Ishikawa (cell line): ENCODE results near the gene TANC1.
A peak's percentile ranks its signal among the peaks of the same experiment; 100 is the strongest.

Experiments used
- CEBPB ChIP-seq: IDR thresholded peaks from 2 replicates; pipeline ENCODE4 v1.6.1; 2012
- CREB1 ChIP-seq: IDR thresholded peaks from 2 replicates; pipeline ENCODE4 v1.6.1; 2012; ENCODE audit warnings: low read depth
- EGR1 ChIP-seq: IDR thresholded peaks from 2 replicates; pipeline ENCODE4 v1.6.1; 2012
- EP300 ChIP-seq: IDR thresholded peaks from 2 replicates; pipeline ENCODE4 v1.6.1; 2012; ENCODE audit warnings: borderline replicate concordance
- FOXM1 ChIP-seq: IDR thresholded peaks from 2 replicates; pipeline ENCODE4 v1.6.1; 2012; ENCODE audit warnings: low read depth, borderline replicate concordance
- NFIC ChIP-seq: IDR thresholded peaks from 2 replicates; pipeline ENCODE4 v1.6.1; 2012
- RAD21 ChIP-seq: IDR thresholded peaks from 2 replicates; pipeline ENCODE4 v1.6.1; 2012; ENCODE audit warnings: low read depth
- TAF1 ChIP-seq: IDR thresholded peaks from 2 replicates; pipeline ENCODE4 v1.6.1; 2012; ENCODE audit warnings: low read depth, mild to moderate bottlenecking
- TCF12 ChIP-seq: IDR thresholded peaks from 2 replicates; pipeline ENCODE4 v1.6.1; 2012; ENCODE audit warnings: low read depth
- TEAD4 ChIP-seq: IDR thresholded peaks from 2 replicates; pipeline ENCODE4 v1.6.1; 2012
- YY1 ChIP-seq: IDR thresholded peaks from 2 replicates; pipeline ENCODE4 v1.6.1; 2012; ENCODE audit warnings: low read depth
- ZBTB7A ChIP-seq: IDR thresholded peaks from 2 replicates; pipeline ENCODE4 v1.6.1; 2012; ENCODE audit warnings: low read depth
- TF ChIP-seq, protein P1 (sequence below): IDR thresholded peaks from 2 replicates; pipeline ENCODE4 v1.6.1; 2012
- TF ChIP-seq, protein P2 (sequence below): IDR thresholded peaks from 2 replicates; pipeline ENCODE4 v1.6.1; 2012
- TF ChIP-seq, protein P3 (sequence below): IDR thresholded peaks from 2 replicates; pipeline ENCODE4 v1.6.1; 2012; ENCODE audit warnings: low read depth, mild to moderate bottlenecking

TANC1 gene

DNA sequence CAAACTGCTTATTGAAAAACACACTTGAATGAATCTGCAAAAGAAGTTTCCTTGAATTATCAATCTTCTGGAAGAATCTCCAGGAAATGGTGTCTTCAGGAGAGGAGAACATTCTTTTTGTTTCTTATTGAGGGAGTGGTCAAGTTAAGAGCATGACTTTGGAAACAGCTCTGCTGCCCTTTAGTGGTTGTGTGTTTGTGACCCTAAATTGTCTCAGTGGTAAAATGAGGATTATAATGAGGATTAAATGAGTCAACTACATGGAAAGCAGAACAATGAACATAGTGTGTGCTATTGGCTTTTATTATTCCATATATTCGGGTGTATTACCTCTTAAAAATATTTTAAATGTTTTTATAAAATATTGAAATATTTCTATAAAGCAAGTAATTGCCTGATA is 44.8 kb upstream of the TANC1 start:
- TF ChIP-seq CREB1 (no peak), RAD21 (no peak), TAF1 (no peak), CEBPB (no peak), EGR1 (no peak), FOXM1 (no peak), EP300 (no peak), TEAD4 (no peak), NFIC (no peak), YY1 (no peak), ZBTB7A (no peak), TCF12 (no peak)
- TF ChIP-seq, protein P1, sequence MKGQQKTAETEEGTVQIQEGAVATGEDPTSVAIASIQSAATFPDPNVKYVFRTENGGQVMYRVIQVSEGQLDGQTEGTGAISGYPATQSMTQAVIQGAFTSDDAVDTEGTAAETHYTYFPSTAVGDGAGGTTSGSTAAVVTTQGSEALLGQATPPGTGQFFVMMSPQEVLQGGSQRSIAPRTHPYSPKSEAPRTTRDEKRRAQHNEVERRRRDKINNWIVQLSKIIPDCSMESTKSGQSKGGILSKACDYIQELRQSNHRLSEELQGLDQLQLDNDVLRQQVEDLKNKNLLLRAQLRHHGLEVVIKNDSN, result no peak
- TF ChIP-seq, protein P2, sequence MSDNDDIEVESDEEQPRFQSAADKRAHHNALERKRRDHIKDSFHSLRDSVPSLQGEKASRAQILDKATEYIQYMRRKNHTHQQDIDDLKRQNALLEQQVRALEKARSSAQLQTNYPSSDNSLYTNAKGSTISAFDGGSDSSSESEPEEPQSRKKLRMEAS, result no peak
- TF ChIP-seq, protein P3, sequence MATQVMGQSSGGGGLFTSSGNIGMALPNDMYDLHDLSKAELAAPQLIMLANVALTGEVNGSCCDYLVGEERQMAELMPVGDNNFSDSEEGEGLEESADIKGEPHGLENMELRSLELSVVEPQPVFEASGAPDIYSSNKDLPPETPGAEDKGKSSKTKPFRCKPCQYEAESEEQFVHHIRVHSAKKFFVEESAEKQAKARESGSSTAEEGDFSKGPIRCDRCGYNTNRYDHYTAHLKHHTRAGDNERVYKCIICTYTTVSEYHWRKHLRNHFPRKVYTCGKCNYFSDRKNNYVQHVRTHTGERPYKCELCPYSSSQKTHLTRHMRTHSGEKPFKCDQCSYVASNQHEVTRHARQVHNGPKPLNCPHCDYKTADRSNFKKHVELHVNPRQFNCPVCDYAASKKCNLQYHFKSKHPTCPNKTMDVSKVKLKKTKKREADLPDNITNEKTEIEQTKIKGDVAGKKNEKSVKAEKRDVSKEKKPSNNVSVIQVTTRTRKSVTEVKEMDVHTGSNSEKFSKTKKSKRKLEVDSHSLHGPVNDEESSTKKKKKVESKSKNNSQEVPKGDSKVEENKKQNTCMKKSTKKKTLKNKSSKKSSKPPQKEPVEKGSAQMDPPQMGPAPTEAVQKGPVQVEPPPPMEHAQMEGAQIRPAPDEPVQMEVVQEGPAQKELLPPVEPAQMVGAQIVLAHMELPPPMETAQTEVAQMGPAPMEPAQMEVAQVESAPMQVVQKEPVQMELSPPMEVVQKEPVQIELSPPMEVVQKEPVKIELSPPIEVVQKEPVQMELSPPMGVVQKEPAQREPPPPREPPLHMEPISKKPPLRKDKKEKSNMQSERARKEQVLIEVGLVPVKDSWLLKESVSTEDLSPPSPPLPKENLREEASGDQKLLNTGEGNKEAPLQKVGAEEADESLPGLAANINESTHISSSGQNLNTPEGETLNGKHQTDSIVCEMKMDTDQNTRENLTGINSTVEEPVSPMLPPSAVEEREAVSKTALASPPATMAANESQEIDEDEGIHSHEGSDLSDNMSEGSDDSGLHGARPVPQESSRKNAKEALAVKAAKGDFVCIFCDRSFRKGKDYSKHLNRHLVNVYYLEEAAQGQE, result no peak

DNA sequence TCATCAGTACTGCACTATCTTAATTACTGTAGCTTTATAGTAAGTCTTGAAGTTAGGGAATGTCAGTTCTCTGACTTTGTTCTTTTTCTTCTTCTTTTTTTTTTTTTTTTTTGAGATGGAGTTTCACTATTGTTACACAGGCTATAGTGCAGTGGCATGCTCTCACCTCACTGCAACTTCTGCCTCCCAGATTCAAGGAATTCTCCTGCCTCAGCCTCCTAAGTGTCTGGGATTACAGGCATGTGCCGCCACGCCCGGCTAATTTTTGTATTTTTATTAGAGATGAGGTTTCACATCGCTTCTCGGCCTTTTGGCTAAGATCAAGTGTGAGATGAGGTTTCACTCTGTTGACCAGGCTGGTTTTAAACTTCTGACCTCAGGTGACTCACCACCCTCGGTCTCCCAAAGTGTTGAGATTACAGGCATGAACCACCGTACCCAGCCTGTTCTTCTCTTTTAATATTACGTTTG is 41.9 kb upstream of the TANC1 start:
- TF ChIP-seq RAD21 (no peak), EP300 (peak; percentile 48; the same call in 1 of the 2 replicates), CEBPB (no peak), CREB1 (no peak), TCF12 (peak; percentile 48; the same call in 1 of the 2 replicates), TEAD4 (peak; percentile 65), YY1 (no peak), NFIC (peak; percentile 30; the same call in 1 of the 2 replicates)
- TF ChIP-seq, protein P1, result 0 out of 2 replicates have a peak, but pooled peaks have one; percentile 8
- TF ChIP-seq, protein P3, result no peak
- TF ChIP-seq, protein P2, result peak; percentile 64; the same call in 1 of the 2 replicates

DNA sequence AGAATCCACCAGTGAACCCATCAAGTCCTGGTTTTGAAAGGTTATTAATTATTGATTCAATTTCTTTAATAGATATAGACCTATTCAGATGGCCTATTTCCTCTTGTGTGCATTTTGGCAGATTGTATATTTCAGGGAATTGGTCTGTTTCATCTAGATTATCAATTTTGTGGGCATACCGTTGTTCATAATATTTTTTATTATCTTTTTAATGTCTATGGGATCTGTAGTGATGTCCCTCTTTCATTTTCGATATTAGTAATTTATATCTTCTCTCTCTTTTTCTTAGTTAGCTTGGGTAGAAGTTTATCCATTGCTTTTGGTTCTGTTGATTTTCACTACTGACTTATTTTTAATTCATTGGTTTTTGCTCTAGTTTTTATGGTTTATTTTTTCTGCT is 39.9 kb upstream of the TANC1 start:
- TF ChIP-seq TAF1 (no peak), TEAD4 (no peak), EP300 (no peak), CREB1 (no peak), FOXM1 (no peak), CEBPB (no peak), YY1 (no peak), RAD21 (no peak), EGR1 (no peak), TCF12 (no peak), ZBTB7A (no peak), NFIC (no peak)
- TF ChIP-seq, protein P1, result no peak
- TF ChIP-seq, protein P2, result no peak
- TF ChIP-seq, protein P3, result no peak

DNA sequence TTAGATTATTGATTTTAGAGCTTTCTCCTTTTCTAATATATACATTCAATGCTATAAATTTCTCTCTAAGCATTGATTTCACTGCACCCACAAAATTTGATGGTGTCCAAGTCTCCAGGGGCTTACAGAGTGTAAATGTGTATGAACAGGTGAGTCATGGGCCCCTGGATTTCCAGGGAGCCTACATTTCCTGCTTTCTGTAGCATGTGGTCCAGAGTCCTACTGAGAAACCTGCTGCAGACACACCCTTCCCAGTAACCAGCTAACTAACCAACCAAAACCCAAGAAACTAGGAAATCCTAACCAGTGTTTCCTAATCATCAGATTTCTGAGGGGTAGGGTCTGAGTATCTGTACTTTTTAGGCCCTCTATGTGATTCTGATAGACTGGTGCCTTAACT is 39.5 kb upstream of the TANC1 start:
- TF ChIP-seq, protein P1, result no peak
- TF ChIP-seq TEAD4, result no peak
- no peak for TF ChIP-seq EP300
- TF ChIP-seq, protein P2, result no peak
- no peak for TF ChIP-seq NFIC
- TF ChIP-seq, protein P3, result no peak
- TF ChIP-seq TAF1, result no peak
- TF ChIP-seq RAD21, result no peak
- TF ChIP-seq YY1, result no peak
- TF ChIP-seq EGR1, result no peak
- no peak for TF ChIP-seq TCF12
- no peak for TF ChIP-seq FOXM1
